ENCODE results near the gene TENM4.

- TF ChIP-seq EZH2 (IDR thresholded peaks at IDR 0.05; ENCODE audit: borderline replicate concordance, low read depth, low read length, severe bottlenecking) (no peak), CTCF (IDR thresholded peaks at IDR 0.05; ENCODE audit: borderline replicate concordance, extremely low read depth, low read length, poor library complexity, severe bottlenecking) (no peak)
Observed at GRCh38 chr11:78606667-78607066, 834.2 kb downstream of the TENM4 start.

Data from DND-41 (cell line).